ENCODE measurements around the gene RSPO4. TPM values are rescaled to one million over a fixed set of nuclear protein-coding genes. Genes with fewer than 3 reads are reported as not detected.

The RSPO4 gene
- total RNA-seq, 2 experiments from 2014 or later: not detected

DNA sequence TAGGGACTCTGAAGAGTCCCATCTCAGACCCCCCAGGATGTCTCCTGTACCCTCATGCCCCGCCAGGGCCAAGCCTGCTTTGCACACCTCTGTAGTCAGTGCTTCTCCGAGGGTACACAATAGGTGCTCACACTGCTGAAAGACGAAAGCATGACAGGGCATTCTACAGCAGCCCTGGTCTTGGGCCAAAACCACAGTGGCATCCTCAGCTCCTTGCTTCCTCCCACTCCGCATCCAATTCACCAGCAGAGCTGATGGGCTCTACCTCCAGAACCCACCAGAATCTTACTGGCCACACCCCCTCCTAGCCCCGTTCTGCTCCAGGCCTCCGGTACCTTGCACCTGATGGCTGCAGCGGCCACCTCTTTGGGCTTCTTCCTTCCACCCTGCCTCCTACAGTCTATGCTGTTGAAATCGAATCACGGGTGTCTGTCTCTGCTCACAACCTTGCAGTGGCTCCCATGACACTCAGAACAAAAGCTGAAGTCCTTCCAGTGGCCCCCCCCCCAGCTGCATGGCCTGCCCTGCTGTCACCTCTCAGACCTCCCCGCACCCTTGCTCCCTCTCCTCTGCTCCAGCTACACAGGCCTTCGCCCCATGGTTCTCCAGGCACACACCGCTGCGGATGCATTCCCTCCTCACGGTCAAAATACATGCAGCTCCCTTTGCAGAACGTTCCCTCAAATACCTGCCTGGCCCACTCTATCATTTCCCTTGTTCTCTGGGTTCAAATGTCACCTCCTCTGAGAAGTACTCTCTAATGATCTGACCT is 87.2 kb downstream of the RSPO4 start:
- CTCF ChIA-PET: no interaction called here

DNA sequence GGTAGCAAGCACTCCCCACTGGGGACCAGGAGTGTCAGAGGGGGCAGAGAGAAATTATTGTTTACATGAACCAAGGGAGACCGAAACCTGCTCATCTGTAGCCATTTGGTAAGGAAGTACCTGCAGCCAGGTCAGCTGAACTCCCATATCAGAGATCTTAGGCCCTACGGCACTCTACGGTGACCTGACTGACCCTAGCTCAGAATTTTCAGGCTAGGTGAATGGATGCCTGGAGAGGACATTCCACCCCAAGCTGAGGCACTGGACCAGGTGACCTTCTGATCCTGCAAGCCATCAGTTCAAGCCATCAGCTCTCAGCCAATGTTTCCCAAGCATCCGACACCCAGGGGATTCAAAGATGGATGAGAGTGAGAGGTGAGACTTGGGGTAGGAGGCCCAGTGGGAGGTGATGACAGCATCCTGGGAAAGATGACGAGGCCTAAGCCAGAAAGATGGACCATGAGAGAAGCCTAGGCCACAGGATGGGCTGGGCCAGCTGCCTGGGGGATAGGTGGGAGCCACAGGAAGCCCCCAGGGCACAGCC is 88.7 kb downstream of the RSPO4 start:
- Mint-ChIP-seq H3K36me3 (ENCODE audit: low read depth) (no peaks in the 10 kb centered on the region), H3K9me3 (no peaks in the 10 kb centered on the region), H3K4me1 (no peaks in the 10 kb centered on the region), H3K27ac (no peak overlapping the region), H3K27me3 (peaks cover 9% of the 10 kb centered on the region), H3K4me3 (no peak overlapping the region)
- no peak for DNase-seq
- CTCF ChIA-PET: no interaction called here
- POLR2A ChIA-PET: no interaction called here

More for the DNA sequence above, 87.2 kb downstream of the RSPO4 start:
- no peak for DNase-seq
- no peaks in the 10 kb centered on the region for H3K9me3 Mint-ChIP-seq
- POLR2A ChIA-PET: no interaction called here
- no peaks in the 10 kb centered on the region for H3K4me1 Mint-ChIP-seq
- no peak overlapping the region for H3K4me3 Mint-ChIP-seq
- H3K27me3 Mint-ChIP-seq: peaks cover 9% of the 10 kb centered on the region
- H3K36me3 Mint-ChIP-seq (ENCODE audit: low read depth): no peaks in the 10 kb centered on the region
- H3K27ac Mint-ChIP-seq: no peak overlapping the region

DNA sequence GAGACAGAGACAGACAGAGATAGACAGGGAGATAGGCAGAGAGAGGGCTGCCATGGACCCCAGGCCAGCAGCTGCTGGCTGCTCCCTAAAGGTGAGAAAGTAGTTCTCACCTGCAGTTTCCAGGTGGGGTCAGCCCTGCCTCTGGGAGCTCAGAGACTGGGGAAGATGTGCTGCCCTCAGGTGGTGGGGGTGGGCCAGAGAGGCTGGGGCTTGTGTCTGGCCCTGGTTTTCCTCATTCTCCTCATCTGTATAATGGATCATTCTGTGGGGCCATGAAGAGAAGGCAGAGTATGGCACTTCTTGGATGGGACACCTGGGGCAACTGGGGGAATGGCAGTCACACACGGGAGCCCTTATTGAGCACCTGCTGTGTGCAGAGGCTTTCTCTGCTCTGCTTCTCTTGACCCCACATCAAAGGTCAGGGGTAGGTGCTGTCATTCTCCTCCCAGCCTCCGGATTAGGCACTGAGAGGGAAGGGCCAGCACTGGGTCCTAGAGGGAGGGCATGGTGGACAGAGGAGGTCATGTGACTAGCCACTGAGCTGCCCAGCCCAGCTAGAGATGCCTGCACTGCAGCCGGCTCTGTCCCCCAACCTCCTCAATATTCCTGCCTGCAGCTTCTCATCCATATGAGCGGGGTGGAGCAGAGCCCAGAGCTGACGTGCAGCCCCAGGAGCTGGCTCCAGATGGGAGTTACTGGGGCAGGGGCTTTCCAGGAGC is 90.1 kb downstream of the RSPO4 start:
- ChIA-PET POLR2A (interaction anchor here (0.8 kb wide), 1 partner anchor 18 kb away, joined by 3 read pairs; no protein-coding TSS in a partner anchor), CTCF (interaction anchor here (1.0 kb wide), 1 partner anchor 93 kb away, joined by 3 read pairs; no protein-coding TSS in a partner anchor)
- Mint-ChIP-seq H3K4me1 (no peaks in the 10 kb centered on the region), H3K27me3 (peaks cover 7% of the 10 kb centered on the region), H3K9me3 (no peaks in the 10 kb centered on the region), H3K36me3 (ENCODE audit: low read depth) (no peaks in the 10 kb centered on the region), H3K27ac (no peak overlapping the region), H3K4me3 (no peak overlapping the region)
- no peak for DNase-seq

DNA sequence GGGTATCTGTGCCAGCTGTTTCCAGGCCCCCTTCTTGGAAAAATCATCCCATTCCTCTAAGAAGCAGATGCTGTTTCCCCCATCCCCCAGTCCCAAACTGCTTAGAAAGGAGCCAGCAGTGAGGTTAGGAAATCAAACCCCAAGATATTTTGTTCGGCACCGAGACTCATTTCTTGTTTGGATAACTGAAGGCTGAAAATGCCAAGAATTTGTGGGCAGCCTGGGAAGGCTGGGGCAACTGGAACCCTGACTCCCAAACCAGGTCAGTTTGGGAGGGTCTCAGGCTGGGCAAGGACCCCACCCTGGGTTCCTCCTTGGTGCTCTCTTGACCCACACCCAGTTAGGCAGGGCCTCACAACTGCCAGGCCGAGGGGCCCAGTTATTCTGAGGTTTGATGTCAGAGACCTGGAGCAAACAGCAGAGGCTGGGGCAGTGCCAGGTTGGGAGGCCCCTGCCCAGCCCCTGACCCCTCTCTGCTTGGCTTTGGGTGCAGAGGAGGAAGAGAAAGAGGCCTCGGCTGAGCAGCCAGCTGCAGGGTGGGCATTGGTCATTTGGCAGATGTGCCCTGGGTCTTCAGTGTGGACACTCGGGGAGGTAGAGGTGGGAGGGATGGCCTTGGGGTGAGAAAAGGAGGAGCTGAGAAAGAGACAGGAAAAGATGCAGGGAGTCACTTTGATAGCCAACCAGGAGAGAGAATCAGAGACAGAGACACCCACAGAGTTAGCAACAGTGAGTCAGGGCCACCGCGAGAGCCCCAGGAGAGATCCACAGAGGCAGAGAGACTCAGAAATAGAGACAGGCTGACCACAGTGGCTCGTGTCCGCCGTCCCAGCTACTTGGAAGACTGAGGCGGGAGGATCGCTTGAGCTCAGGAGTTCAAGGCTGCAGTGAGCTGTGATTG is 91.0 kb downstream of the RSPO4 start:
- no peak overlapping the region for H3K4me3 Mint-ChIP-seq

DNA sequence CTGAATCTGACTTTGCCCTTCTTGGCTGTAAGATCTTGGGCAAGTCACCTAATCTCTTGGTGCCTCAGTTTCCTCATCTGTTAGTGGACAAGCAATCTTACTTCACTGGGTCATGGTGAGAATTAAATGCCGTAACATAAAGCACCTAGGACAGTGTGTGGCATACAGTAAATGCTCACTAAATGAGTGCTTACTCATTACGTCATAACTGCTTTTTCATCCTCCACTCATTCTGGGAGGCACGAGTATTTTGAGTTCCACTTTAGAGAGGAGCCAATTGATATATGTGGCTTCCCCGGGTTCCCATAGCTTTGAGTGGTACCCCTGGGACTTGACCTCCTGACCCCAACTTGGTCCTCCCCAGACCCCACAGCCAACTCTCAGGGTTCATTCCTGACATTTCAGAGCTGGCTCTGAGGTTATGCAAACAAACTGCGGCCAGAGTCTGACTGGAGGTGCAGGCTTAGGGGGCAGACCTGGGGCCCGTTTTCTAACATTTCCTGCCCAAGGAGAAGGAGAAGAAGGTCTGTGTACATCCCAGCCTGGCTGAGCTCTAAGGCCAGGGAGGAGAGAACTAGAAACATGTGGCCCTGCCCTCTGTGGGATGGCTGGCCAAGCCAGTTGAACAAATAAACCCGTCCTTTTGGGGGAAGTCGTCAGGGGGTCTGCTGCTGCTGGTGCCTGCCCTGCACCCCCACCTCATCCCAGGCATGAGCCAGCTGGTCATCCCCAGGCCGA is 91.8 kb downstream of the RSPO4 start:
- Mint-ChIP-seq H3K36me3 (ENCODE audit: low read depth) (no peaks in the 10 kb centered on the region), H3K27me3 (peaks cover 5% of the 10 kb centered on the region), H3K9me3 (no peaks in the 10 kb centered on the region), H3K4me3 (no peak overlapping the region), H3K4me1 (no peaks in the 10 kb centered on the region), H3K27ac (no peak overlapping the region)
- ChIA-PET POLR2A (no interaction called here), CTCF (interaction anchor here (0.6 kb wide), 1 partner anchor 66 kb away, joined by 3 read pairs; no protein-coding TSS in a partner anchor)
- DNase-seq: no peak

More for the DNA sequence above, 91.0 kb downstream of the RSPO4 start:
- no peaks in the 10 kb centered on the region for H3K36me3 Mint-ChIP-seq (ENCODE audit: low read depth)
- ChIA-PET POLR2A (interaction anchor here (0.8 kb wide), 1 partner anchor 19 kb away, joined by 3 read pairs; no protein-coding TSS in a partner anchor), CTCF (interaction anchor here (0.6 to 1.0 kb wide), 2 partner anchors 67 to 92 kb away, joined by 3 read pairs; no protein-coding TSS in a partner anchor)
- H3K27ac Mint-ChIP-seq: no peak overlapping the region
- no peak for DNase-seq
- H3K9me3 Mint-ChIP-seq: no peaks in the 10 kb centered on the region
- peaks cover 7% of the 10 kb centered on the region for H3K27me3 Mint-ChIP-seq
- no peaks in the 10 kb centered on the region for H3K4me1 Mint-ChIP-seq

DNA sequence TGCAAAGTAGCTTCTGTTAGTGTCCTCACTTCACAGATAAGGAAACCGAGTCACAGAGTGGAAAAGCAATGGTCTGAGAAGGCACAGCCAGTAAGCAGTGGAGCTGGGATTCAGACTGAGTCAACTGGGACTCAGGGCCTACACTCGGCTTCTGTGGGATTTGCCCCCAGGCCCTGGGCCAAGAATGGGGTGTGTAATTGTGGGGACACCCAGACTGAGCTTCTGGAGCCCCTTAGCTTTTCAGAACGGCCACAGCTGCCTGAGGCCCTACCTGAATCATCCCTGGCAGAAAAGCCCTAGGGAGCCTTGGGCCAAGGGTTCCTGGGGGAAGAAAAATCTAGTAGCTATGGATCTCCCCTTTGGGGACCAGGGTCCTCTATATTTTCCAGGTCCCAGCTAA is 92.5 kb downstream of the RSPO4 start:
- peaks cover 3% of the 10 kb centered on the region for H3K27me3 Mint-ChIP-seq
- no peaks in the 10 kb centered on the region for H3K9me3 Mint-ChIP-seq
- DNase-seq: no peak
- no peaks in the 10 kb centered on the region for H3K4me1 Mint-ChIP-seq
- H3K27ac Mint-ChIP-seq: no peak overlapping the region
- H3K4me3 Mint-ChIP-seq: no peak overlapping the region
- CTCF ChIA-PET: no interaction called here
- POLR2A ChIA-PET: no interaction called here
- H3K36me3 Mint-ChIP-seq (ENCODE audit: low read depth): no peaks in the 10 kb centered on the region

Other genes with a start within 250 kb of the RSPO4 start
- not detected for gene SLC52A3, start 233.8 kb downstream of the RSPO4 start, total RNA-seq
- 10 to 100 TPM; 34.7 to 35.9 TPM for gene FAM110A, start 168.6 kb downstream of the RSPO4 start, total RNA-seq
- gene ANGPT4, start 86.0 kb downstream of the RSPO4 start, total RNA-seq: not detected
- 100 to 1,000 TPM; 145 TPM for gene PSMF1, start 116.3 kb upstream of the RSPO4 start, total RNA-seq
- 1 to 10 TPM in 1 of 2 experiments, under 1 TPM in 1; 0.83 to 1.8 TPM for gene TMEM74B, start 182.7 kb upstream of the RSPO4 start, total RNA-seq
- gene C20orf202, start 201.1 kb upstream of the RSPO4 start, total RNA-seq: not detected
- not detected for gene RAD21L1, start 223.7 kb upstream of the RSPO4 start, total RNA-seq

Data from activated CD4-positive, alpha-beta memory T cell treated with anti-CD3 and anti-CD28 coated beads, Interleukin-2, amount 10 ng/mL, durations not matched to agents 7 days and 5 days (primary cell).